Measurements from ENCODE around the gene RGS7. TPM values are rescaled to one million over a fixed set of nuclear protein-coding genes. Genes with fewer than 3 reads are reported as not detected.
"Not testable (repeated sequence)": the region's sequence is repeated elsewhere in the genome, so short reads cannot be mapped to it uniquely, and the experiment has no call there.

Gene RGS7
- total RNA-seq, 2 donors from 2014 or later, result 0.26 to 0.99 TPM

DNA sequence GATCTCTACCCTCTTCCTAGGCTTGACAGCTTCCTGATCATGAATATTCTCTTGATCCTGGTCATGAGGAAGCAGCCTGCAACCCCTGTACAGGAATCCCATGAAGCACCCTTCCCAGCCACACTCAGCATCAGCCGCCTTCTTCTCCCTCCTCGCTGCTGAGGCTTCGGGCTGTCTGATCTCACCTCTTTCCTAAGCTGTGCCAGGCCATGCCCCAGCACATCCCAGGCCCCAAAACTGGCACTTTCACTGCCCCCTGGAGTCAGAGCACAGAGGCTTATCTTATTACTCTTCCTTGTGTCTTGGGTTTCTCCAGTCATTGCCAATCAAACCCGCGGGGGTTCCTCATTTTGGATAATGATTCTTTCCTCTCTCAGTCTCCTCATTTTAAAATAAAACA lies 259.5 kb downstream of the RGS7 start:
- WGBS, 2 donors, result 94 to 95% methylated on average over 5 of the region's 5 CpGs
- DNase-seq, result no peak
- Histone ChIP-seq H3K27me3 (no peaks in the 10 kb centered on the region), H3K9me3 (no peaks in the 10 kb centered on the region), H3K4me1 (no peaks in the 10 kb centered on the region), H3K36me3 (replicated peaks in 1 of 2; ENCODE audit: insufficient read depth in 1 of 2, low read depth in 2 of 2) (no peaks in the 10 kb centered on the region), H3K4me3 (no peak overlapping the region), H3K27ac (no peak overlapping the region)
- no peak for TF ChIP-seq POLR2A (IDR thresholded peaks at IDR 0.05)
- TF ChIP-seq, protein P1, sequence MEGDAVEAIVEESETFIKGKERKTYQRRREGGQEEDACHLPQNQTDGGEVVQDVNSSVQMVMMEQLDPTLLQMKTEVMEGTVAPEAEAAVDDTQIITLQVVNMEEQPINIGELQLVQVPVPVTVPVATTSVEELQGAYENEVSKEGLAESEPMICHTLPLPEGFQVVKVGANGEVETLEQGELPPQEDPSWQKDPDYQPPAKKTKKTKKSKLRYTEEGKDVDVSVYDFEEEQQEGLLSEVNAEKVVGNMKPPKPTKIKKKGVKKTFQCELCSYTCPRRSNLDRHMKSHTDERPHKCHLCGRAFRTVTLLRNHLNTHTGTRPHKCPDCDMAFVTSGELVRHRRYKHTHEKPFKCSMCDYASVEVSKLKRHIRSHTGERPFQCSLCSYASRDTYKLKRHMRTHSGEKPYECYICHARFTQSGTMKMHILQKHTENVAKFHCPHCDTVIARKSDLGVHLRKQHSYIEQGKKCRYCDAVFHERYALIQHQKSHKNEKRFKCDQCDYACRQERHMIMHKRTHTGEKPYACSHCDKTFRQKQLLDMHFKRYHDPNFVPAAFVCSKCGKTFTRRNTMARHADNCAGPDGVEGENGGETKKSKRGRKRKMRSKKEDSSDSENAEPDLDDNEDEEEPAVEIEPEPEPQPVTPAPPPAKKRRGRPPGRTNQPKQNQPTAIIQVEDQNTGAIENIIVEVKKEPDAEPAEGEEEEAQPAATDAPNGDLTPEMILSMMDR (IDR thresholded peaks at IDR 0.05), result no peak
- no peak for ATAC-seq
- intact Hi-C loops (cut with DNase I), result no loop called here

DNA sequence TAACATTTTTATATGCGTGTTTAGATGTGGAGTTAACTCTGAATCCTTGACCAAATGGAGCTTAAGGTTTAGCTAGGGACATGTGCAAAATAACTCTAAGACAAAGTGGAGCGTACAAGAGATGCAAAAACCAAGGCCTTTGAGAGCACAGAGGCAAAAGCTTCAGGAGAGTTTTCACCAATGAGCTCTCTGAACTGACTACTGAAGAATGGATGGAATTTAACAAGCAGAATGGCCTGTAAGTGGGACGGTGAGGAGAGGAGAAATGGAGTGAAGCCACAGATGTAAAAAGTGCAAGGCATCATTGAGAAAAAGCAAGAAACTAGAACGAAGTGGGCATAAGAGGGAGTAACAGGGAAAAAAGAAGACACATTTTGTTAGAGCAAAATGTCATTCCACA lies 260.0 kb downstream of the RGS7 start:
- H3K27ac ChIP-seq, result no peak overlapping the region
- no peaks in the 10 kb centered on the region for H3K4me1 ChIP-seq
- ATAC-seq (no peak), DNase-seq (no peak)
- 57 to 62% methylated on average over 4 of the region's 4 CpGs for WGBS, 2 donors
- intact Hi-C loops (cut with DNase I), result no loop called here
- no peak overlapping the region for H3K4me3 ChIP-seq
- H3K9me3 ChIP-seq, result no peaks in the 10 kb centered on the region
- no peaks in the 10 kb centered on the region for H3K27me3 ChIP-seq
- H3K36me3 ChIP-seq (replicated peaks in 1 of 2; ENCODE audit: insufficient read depth in 1 of 2, low read depth in 2 of 2), result no peaks in the 10 kb centered on the region
- no peak for TF ChIP-seq POLR2A (IDR thresholded peaks at IDR 0.05)
- TF ChIP-seq, protein P1 (IDR thresholded peaks at IDR 0.05), result no peak

DNA sequence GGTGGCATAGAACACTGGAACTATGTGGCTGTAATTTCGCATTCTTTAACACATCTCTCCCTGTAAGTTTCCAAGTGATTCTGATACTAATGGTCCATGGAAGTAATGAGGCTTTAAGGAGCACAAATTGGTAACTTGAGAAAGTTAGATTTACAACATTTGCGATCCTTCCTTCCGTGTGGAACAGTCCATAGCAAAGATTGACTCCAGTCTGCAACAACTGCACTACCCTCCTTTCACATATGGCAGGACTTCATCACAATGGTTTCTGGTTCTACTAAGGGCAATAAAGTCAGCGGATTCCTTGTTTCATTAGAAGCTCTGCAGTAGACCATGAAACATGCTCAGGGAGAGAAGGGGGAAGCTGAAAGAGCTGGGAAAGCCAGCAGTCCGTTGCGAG lies 261.2 kb downstream of the RGS7 start:
- TF ChIP-seq, protein P1 (IDR thresholded peaks at IDR 0.05), result no peak
- TF ChIP-seq POLR2A (IDR thresholded peaks at IDR 0.05), result no peak
- WGBS, 2 donors, result 77 to 79% methylated on average over 6 of the region's 6 CpGs
- ATAC-seq (no peak), DNase-seq (no peak)
- Histone ChIP-seq H3K4me1 (no peaks in the 10 kb centered on the region), H3K27ac (no peak overlapping the region), H3K36me3 (replicated peaks in 1 of 2; ENCODE audit: insufficient read depth in 1 of 2, low read depth in 2 of 2) (no peaks in the 10 kb centered on the region), H3K27me3 (no peaks in the 10 kb centered on the region), H3K4me3 (no peak overlapping the region), H3K9me3 (no peaks in the 10 kb centered on the region)
- intact Hi-C loops (cut with DNase I), result no loop called here

DNA sequence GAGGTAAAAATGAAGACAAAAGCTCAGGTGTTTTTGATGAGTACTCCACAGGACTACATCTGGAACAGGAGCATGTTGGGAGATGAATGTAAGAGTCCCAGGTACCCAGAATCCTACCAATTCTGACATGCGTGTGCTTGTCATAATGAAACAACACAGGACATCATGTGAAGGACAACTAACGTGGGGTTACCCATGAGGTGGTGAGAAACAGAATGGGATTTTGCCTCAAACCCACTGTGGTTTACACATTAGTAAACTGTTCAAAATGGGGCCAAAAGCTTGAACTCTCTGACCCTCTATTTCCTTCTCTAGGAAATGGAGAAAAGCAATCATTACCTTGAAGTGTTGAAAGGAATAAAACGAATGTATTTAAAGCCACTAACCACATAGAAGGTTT lies 266.2 kb downstream of the RGS7 start:
- 55 to 63% methylated on average over 3 of the region's 3 CpGs for WGBS, 2 donors
- no peak for TF ChIP-seq POLR2A (IDR thresholded peaks at IDR 0.05)
- TF ChIP-seq, protein P1 (IDR thresholded peaks at IDR 0.05), result no peak

DNA sequence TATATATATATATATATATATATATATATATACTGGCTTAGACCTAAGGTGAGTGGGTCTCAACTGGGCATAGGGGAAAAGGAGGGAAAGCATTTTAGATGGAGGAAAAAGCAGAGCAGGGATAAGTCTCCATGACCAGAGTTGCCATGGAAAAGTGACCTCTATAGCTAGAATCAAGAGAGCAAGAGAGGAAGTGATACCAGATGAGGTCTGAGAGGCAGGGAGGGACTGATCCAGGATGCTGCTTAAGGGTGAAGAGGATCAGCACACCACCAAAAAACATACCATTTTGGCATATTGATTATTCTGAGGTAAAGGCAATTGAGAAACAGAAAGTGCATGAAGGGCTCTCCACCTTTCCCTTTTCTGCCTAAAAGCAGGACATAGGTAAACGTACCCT lies 267.9 kb downstream of the RGS7 start:
- H3K36me3 ChIP-seq (replicated peaks in 1 of 2; ENCODE audit: insufficient read depth in 1 of 2, low read depth in 2 of 2); DNase-seq; H3K4me3 ChIP-seq; intact Hi-C loops (cut with DNase I); H3K27me3 ChIP-seq; ATAC-seq; H3K27ac ChIP-seq; H3K9me3 ChIP-seq; H3K4me1 ChIP-seq: not testable (repeated sequence)
- WGBS, 2 donors, result 37 to 47% methylated on average over 1 of the region's 1 CpG

More for the DNA sequence above, 266.2 kb downstream of the RGS7 start:
- DNase-seq (no peak), ATAC-seq (no peak)
- Histone ChIP-seq H3K36me3 (replicated peaks in 1 of 2; ENCODE audit: insufficient read depth in 1 of 2, low read depth in 2 of 2) (no peaks in the 10 kb centered on the region), H3K27ac (no peak overlapping the region), H3K4me3 (no peak overlapping the region), H3K9me3 (no peaks in the 10 kb centered on the region), H3K4me1 (no peaks in the 10 kb centered on the region), H3K27me3 (no peaks in the 10 kb centered on the region)
- intact Hi-C loops (cut with DNase I), result no loop called here

DNA sequence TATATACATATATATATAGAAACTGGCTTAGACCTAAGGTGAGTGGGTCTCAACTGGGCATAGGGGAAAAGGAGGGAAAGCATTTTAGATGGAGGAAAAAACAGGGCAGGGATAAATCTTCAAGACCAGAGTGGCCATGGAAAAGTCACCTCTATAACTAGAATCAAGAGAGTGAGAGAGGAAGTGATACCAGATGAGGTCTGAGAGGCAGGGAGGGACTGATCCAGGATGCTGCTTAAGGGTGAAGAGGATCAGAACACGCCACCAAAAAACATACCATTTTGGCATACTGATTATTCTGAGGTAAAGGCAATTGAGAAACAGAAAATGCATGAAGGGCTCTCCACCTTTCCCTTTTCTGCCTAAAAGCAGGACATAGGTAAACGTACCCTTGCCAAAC lies 268.9 kb downstream of the RGS7 start:
- H3K27ac ChIP-seq; H3K9me3 ChIP-seq; H3K4me1 ChIP-seq; H3K4me3 ChIP-seq; DNase-seq; intact Hi-C loops (cut with DNase I); H3K36me3 ChIP-seq (replicated peaks in 1 of 2; ENCODE audit: insufficient read depth in 1 of 2, low read depth in 2 of 2); ATAC-seq; H3K27me3 ChIP-seq: not testable (repeated sequence)
- 56 to 66% methylated on average over 2 of the region's 2 CpGs for WGBS, 2 donors

All from body of pancreas (tissue), 4 donors.